Small intestine (tissue), 7 donors: ENCODE measurements around the gene PSG2. TPM values are rescaled to one million over a fixed set of nuclear protein-coding genes. Genes with fewer than 3 reads are reported as not detected.
"Not testable (repeated sequence)": the region's sequence is repeated elsewhere in the genome, so short reads cannot be mapped to it uniquely, and the experiment has no call there.

Experiments used
- DNase-seq, 2 donors: peaks; one replicate each; pipeline versions ENCODE4 v3.0.0 to v3.0.0-alpha.2; 2013
- FAIRE-seq: peaks from 2 replicates; lab custom pipeline; 2012; peaks lifted over from hg19 to GRCh38; lab: Jason Lieb, UNC
- H3K27ac ChIP-seq, 3 donors: one replicate each; pipeline ENCODE4 v1.5.1; 2013; ENCODE audit warnings: low read length in 2 of 3, mild to moderate bottlenecking in 2 of 3, control low read depth in 1 of 3, inconsistent platforms in 1 of 3, low read depth in 1 of 3, moderate library complexity in 1 of 3
- H3K27me3 ChIP-seq, 3 donors: one replicate each; pipeline ENCODE4 v1.6.1; 2013; ENCODE audit warnings: low read length in 3 of 3, inconsistent platforms in 1 of 3; ENCODE audit not compliant: control insufficient read depth in 3 of 3, insufficient read depth in 3 of 3
- H3K36me3 ChIP-seq, 3 donors: one replicate each; pipeline ENCODE4 v1.6.1; 2013; ENCODE audit warnings: low read length in 3 of 3, inconsistent platforms in 1 of 3, low read depth in 1 of 3, mild to moderate bottlenecking in 1 of 3, moderate library complexity in 1 of 3; ENCODE audit not compliant: control insufficient read depth in 3 of 3, insufficient read depth in 2 of 3
- H3K4me1 ChIP-seq, 3 donors: one replicate each; pipeline ENCODE4 v1.6.1; 2013; ENCODE audit warnings: low read length in 2 of 3, inconsistent platforms in 1 of 3, low read depth in 1 of 3, mild to moderate bottlenecking in 1 of 3, moderate library complexity in 1 of 3; ENCODE audit not compliant: control insufficient read depth in 3 of 3, insufficient read depth in 2 of 3
- H3K4me3 ChIP-seq, 3 donors: one replicate each; pipeline ENCODE4 v1.5.1; 2013; ENCODE audit warnings: low read length in 3 of 3, control low read depth in 1 of 3, inconsistent platforms in 1 of 3, low read depth in 1 of 3, mild to moderate bottlenecking in 1 of 3, moderate library complexity in 1 of 3
- H3K9me3 ChIP-seq, 2 donors: one replicate each; pipeline ENCODE4 v1.6.1; 2013; ENCODE audit warnings: low read depth in 1 of 2, low read length in 1 of 2; ENCODE audit not compliant: control insufficient read depth in 2 of 2, insufficient read depth in 1 of 2
- WGBS, 3 donors: extraction: QIAGEN DNeasy Blood & Tissue Kit; methylation state at CpG; one replicate each; pipeline ENCODE4 v1.1.7; 2013; 5-methylcytosine and 5-hydroxymethylcytosine counted together
- polyA plus RNA-seq, 4 donors: library from polyadenylated mRNA; stranded (reverse) in 3 of 4; unstranded in 1 of 4; fragments of 200-250 nt in 3 of 4; fragments of 120-200 nt in 1 of 4; gene quantifications; one replicate each; pipeline versions ENCODE4 v1.2.1 to v1.2.3, GENCODE V29; 2013
- donor health status: healthy with polysubstance abuse.
- donor health status: control.
- donor health status: control.
- donor health status: Bipolar disorder and iron deficiency.
- donor health status: healthy.

The PSG2 gene
- polyA plus RNA-seq, 4 donors = 0.04 to 2.2 TPM; not detected in 2

DNA sequence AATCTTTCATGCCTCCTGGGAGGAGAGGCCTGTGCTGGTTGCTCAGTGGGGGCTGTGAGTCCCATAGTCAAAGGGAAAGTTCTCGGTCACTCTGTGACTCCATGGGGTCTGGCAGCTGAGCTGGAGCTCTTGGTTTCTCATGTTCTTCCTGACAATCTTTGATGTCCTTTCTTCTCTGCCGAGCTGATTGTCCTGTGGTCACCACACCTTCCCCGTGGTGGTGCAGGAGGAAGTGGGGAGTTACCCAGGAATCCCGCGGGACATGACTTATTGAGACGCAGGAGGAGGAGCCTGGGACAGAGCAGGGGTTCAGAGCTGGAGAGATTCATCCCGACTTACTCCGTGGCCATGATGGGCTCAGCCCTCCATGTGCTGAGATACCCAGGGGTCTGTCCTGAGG lies 55.4 kb downstream of the PSG2 start:
- H3K4me3 ChIP-seq, H3K36me3 ChIP-seq, H3K27me3 ChIP-seq, H3K27ac ChIP-seq, H3K9me3 ChIP-seq, DNase-seq, FAIRE-seq, H3K4me1 ChIP-seq: not testable (repeated sequence)
- 76 to 87% (median 85%) methylated on average over 8 of the region's 8 CpGs for WGBS, 3 donors

DNA sequence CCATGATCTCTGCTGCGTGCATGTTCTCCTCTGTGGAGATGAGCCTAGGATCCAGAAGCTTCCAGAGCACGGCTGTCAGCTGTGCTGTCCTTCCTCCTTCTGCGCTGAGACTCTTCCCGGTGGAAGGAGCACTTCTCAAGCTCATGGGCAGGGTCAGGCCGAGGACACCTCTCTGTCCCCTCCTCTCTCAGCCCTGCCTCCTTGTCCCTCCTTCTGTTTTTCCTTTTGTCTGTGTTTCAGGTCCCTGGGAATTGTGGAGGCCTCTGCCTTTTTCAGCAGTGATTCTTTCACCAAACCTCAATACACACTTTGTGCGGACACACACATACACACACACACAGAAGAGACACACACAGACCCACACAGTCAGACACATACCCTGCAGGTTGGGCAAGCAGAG lies 56.1 kb downstream of the PSG2 start, which contains the start of gene PSG11:
Gene PSG11 (minus strand): TSS at position 101 of the 400 bp plus-strand sequence. CDS start 97 bp downstream, at position 4.
- H3K4me3 ChIP-seq, DNase-seq, FAIRE-seq, H3K27me3 ChIP-seq, H3K36me3 ChIP-seq, H3K27ac ChIP-seq, H3K4me1 ChIP-seq, H3K9me3 ChIP-seq: not testable (repeated sequence)
- 63 to 75% (median 66%) methylated on average over 6 of the region's 6 CpGs for WGBS, 3 donors

DNA sequence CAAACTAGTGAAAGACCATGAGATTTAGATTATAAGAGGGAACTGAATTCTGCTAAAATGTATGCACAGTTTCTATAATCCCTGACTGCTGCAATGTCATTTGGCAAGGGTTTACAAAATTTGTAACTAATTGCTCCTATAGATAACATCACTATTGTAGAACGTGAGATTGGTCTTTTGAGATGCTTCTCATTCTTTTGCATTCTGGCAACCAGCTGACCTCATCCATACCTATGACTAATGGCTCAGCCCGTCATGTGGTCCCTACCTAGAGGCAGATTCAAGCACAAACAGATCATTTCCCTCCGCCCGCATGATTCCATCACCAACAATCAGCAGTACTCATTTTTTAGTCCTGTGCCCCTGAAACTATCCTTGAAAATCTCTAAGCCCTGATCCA lies 60.4 kb downstream of the PSG2 start:
- not testable (repeated sequence) for DNase-seq, FAIRE-seq, H3K27me3 ChIP-seq, H3K9me3 ChIP-seq, H3K4me1 ChIP-seq, H3K36me3 ChIP-seq, H3K27ac ChIP-seq, H3K4me3 ChIP-seq
- WGBS, 3 donors = 49 to 58% (median 55%) methylated on average over 4 of the region's 4 CpGs

DNA sequence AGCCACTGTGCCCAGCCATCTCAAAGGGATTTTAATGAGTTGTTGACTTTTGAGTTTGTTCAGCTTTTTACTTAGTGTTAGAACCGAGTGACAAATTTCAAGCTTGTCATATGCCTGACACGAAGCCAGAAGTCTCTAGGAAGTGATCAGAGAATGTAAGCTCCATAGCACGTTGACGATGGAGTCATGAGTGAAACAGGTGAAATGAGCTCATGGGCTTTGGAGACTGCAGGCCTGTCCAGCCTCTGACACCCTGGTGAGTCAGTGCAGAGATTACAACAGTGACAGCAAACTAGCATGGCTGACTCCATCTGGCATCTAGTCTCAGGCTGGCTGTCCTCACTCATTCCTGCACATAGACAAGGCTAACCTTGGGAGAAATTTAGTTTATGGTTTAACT lies 60.9 kb downstream of the PSG2 start:
- DNase-seq, H3K4me3 ChIP-seq, H3K9me3 ChIP-seq, H3K27ac ChIP-seq, H3K36me3 ChIP-seq, H3K27me3 ChIP-seq, H3K4me1 ChIP-seq, FAIRE-seq: not testable (repeated sequence)
- WGBS, 3 donors = 65 to 76% (median 75%) methylated on average over 4 of the region's 4 CpGs

DNA sequence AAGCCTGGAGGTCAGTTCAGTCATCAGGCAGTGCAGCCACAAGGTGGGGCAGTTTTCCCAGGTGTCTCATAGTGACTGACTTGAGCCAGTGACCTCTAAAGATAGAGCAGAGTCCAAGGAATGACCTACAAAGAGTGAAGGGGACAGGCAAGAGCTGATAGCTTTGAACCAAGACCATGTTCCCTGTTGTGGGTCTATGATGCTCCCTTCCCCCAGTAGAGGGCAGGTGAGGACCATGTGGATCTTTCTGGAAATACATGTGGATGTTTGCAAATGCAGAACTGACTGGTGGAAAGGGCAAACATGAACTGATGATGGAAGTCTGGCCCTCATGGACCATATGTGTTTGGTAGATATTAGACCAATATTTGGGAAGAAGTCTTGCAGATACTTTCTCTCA lies 62.9 kb downstream of the PSG2 start:
- H3K4me1 ChIP-seq, H3K36me3 ChIP-seq, FAIRE-seq, H3K9me3 ChIP-seq, DNase-seq, H3K4me3 ChIP-seq, H3K27ac ChIP-seq, H3K27me3 ChIP-seq: not testable (repeated sequence)

Other genes with a start within 250 kb of the PSG2 start
- gene PSG1, start 203.0 kb downstream of the PSG2 start, polyA plus RNA-seq = not detected
- not detected for gene PSG6, start 164.8 kb downstream of the PSG2 start, polyA plus RNA-seq
- gene PSG7, start 145.5 kb downstream of the PSG2 start, polyA plus RNA-seq = not detected
- not detected for gene PSG11, start 56.2 kb downstream of the PSG2 start, polyA plus RNA-seq
- not detected for gene PSG5, start 103.8 kb upstream of the PSG2 start, polyA plus RNA-seq
- gene PSG4, start 122.9 kb upstream of the PSG2 start, polyA plus RNA-seq = under 1 TPM in 1 of 4 donors, not detected in 3; 0.12 TPM
- gene PSG9, start 186.8 kb upstream of the PSG2 start, polyA plus RNA-seq = under 1 TPM in 1 of 4 donors, not detected in 3; 0.03 TPM